Measurements from ENCODE around the gene BTBD2. TPM values are rescaled to one million over a fixed set of nuclear protein-coding genes. Genes with fewer than 3 reads are reported as not detected.
A peak's percentile ranks its signal among the peaks of the same experiment; 100 is the strongest.

Gene BTBD2
- total RNA-seq, 1 donor from 2014 or later: 57.3 TPM

DNA sequence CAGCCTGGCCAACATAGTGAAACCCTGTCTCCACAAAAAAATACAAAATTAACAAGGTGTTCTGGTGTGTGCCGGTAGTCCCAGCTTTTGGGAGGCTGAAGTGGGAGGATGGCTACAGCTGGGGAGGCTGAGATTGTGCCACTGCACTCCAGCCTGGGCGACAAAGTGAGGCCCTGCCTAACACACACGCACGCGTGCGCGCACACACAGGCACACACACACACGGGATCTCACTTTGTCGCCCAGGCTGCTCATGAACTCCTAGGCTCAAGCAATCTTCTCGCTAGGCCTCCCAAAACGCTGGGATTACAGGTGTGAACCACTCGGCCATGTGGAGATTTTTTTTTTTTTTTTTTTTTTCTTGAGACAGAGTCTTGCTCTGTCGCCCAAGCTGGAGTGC is 3.2 kb upstream of the BTBD2 start:
- Mint-ChIP-seq H3K27me3 (no peaks in the 10 kb centered on the region), H3K9me3 (no peaks in the 10 kb centered on the region), H3K36me3 (ENCODE audit: low read depth) (peaks cover 1% of the 10 kb centered on the region), H3K4me3 (no peak overlapping the region), H3K27ac (no peak overlapping the region), H3K4me1 (peaks cover 22% of the 10 kb centered on the region)
- no peak for ATAC-seq (ENCODE audit: low read depth)
- intact Hi-C loops (cut with micrococcal nuclease): loop anchor here (1.0 to 5.0 kb wide), 9 partner anchors 14 to 138 kb away; partner anchors contain the start of genes AP3D1, IZUMO4, MKNK2 and MOB3A
- TF ChIP-seq, protein P1, sequence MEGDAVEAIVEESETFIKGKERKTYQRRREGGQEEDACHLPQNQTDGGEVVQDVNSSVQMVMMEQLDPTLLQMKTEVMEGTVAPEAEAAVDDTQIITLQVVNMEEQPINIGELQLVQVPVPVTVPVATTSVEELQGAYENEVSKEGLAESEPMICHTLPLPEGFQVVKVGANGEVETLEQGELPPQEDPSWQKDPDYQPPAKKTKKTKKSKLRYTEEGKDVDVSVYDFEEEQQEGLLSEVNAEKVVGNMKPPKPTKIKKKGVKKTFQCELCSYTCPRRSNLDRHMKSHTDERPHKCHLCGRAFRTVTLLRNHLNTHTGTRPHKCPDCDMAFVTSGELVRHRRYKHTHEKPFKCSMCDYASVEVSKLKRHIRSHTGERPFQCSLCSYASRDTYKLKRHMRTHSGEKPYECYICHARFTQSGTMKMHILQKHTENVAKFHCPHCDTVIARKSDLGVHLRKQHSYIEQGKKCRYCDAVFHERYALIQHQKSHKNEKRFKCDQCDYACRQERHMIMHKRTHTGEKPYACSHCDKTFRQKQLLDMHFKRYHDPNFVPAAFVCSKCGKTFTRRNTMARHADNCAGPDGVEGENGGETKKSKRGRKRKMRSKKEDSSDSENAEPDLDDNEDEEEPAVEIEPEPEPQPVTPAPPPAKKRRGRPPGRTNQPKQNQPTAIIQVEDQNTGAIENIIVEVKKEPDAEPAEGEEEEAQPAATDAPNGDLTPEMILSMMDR (IDR thresholded peaks at IDR 0.05): no peak
- ChIA-PET POLR2A (interaction anchor here (0.6 to 1.9 kb wide), 17 partner anchors 9 to 219 kb away, joined by 3 to 15 read pairs (median 4); no protein-coding TSS in a partner anchor), CTCF (interaction anchor here (0.6 to 2.5 kb wide), 8 partner anchors 16 to 477 kb away, joined by 3 to 8 read pairs (median 4); partner anchors contain the start of gene AP3D1)
- DNase-seq: no peak

DNA sequence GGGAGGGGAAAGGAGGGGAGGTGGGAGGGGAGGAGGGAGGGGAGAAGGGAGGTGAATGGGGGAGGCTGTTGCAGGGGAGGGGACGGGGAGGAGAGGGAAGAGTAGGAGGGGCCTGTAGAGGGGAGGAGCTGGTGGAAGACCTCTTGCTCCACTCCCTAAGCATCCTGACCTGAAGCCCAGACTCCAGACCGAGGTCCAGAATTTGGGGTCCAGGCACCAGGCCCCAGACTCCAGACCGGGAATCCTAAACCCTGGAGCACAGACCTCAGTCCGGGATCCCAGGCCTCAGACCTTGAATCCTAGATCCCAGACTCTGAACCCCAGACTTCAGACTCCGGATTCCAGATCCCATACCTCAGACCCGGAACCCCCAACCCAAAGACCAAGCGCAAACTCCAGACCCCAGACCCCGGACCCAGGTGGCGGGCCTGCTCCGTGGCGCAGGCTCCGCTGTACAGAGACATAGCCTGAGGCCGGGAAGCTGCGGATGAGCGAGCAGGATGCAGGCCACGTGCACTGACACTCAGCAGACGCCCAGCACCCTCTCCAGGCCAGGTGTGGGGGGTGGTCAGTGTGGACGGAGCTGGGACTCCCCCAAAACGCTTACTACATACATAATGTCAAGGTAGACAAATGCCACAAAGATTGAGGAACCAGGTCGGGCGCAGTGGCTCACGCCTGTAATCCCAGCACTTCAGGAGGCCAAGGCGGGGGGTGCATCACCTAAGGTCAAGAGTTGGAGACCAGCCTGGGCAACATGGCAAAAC is 710 bp upstream of the BTBD2 start:
- H3K27ac Mint-ChIP-seq: peak overlapping the region; percentile 56
- TF ChIP-seq, protein P1 (IDR thresholded peaks at IDR 0.05): no peak
- no peak for DNase-seq
- intact Hi-C loops (cut with micrococcal nuclease): loop anchor here (5.0 kb wide), 1 partner anchor 89 kb away; no protein-coding TSS in a partner anchor
- H3K36me3 Mint-ChIP-seq (ENCODE audit: low read depth): peaks cover 12% of the 10 kb centered on the region
- H3K4me1 Mint-ChIP-seq: peaks cover 29% of the 10 kb centered on the region
- ChIA-PET CTCF (no interaction called here), POLR2A (interaction anchor here (0.5 to 2.5 kb wide), 16 partner anchors 12 to 840 kb away, joined by 3 to 26 read pairs (median 5); partner anchors contain the start of gene MKNK2)
- no peaks in the 10 kb centered on the region for H3K27me3 Mint-ChIP-seq
- peak; percentile 73 for ATAC-seq (ENCODE audit: low read depth)
- no peaks in the 10 kb centered on the region for H3K9me3 Mint-ChIP-seq
- H3K4me3 Mint-ChIP-seq: peak overlapping the region; percentile 60

DNA sequence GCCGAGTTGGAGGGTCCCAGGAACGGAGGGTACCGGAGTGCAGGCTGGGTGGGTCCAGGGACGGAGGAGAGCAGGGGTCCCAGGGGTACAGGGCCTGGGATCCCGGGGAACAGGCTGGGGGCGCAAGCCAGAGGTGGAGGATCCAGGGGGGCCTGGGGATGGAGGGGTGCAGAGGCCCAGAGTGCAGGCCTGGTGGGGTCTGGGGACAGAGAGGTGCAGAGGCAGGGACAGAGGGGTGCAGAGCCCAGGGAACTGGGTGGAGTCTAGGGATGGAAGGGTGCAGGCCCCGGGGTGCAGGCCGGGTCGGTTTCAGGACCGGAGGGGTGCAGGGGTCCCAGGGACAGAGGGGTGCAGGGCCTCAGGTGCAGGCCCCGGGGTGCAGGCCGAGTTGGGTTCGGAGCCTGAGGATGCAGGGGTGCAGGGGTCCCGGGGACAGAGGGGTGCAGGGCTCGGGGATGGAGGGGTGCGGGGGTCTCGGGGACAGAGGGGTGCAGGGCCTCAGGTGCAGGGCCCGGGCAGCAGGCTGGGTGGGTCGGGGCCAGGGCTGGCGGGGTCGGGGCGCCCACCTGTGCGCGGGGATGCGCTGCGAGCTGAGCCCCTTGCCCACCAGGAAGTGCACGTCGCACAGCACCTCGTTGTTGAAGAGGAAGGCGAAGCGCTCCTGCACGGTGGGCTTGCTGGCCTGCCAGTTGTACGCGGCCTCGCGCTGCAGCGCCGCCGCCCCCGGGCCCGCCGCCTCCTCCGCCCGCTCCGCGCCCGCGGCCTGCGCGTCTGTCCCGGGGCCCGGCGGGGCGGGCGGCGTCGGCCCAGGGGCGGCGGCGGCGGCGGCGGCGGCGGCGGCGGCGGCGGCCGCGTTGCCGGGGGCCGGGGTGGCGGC is 545 bp downstream of the BTBD2 start:
- DNase-seq (peak; percentile 46), ATAC-seq (ENCODE audit: low read depth) (peak; percentile 56)
- peak overlapping the region; percentile 63 for H3K4me3 Mint-ChIP-seq
- intact Hi-C loops (cut with micrococcal nuclease): loop anchor here (2.0 to 5.0 kb wide), 2 partner anchors 72 to 88 kb away; no protein-coding TSS in a partner anchor
- no peak overlapping the region for H3K27ac Mint-ChIP-seq
- peaks cover 30% of the 10 kb centered on the region for H3K4me1 Mint-ChIP-seq
- H3K9me3 Mint-ChIP-seq: no peaks in the 10 kb centered on the region
- CTCF ChIA-PET: no interaction called here
- H3K27me3 Mint-ChIP-seq: no peaks in the 10 kb centered on the region
- TF ChIP-seq, protein P1 (IDR thresholded peaks at IDR 0.05): no peak
- H3K36me3 Mint-ChIP-seq (ENCODE audit: low read depth): peaks cover 15% of the 10 kb centered on the region
- POLR2A ChIA-PET: interaction anchor here (0.6 to 2.5 kb wide), 2 partner anchors 75 to 644 kb away, joined by 8 to 10 read pairs; no protein-coding TSS in a partner anchor

DNA sequence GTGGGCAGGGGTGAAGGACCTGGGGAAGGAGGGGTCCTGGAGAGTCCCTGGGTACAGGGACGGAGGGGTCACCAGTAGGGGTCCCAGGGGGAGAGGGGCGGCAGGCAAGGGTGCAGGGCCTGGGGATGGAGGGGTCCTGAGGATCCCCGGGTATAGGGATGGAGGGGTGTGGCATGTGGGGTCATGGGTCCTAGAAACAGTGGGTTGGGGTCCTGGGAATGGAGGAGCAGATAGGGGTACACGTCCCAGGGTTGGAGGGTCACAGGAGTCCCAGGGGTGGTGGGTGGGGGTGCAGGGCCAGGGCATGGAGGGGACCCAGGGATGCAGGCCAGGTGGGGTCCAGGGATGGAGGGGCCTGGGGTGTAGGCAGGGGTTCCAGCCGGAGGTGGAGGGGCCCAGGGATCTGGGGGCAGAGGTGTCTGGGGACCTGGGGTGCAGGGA is 1.4 kb downstream of the BTBD2 start:
- DNase-seq: no peak
- Mint-ChIP-seq H3K36me3 (ENCODE audit: low read depth) (peaks cover 15% of the 10 kb centered on the region), H3K27ac (no peak overlapping the region), H3K27me3 (no peaks in the 10 kb centered on the region), H3K9me3 (no peaks in the 10 kb centered on the region), H3K4me3 (peak overlapping the region; percentile 63), H3K4me1 (peaks cover 26% of the 10 kb centered on the region)
- no peak for ATAC-seq (ENCODE audit: low read depth)
- TF ChIP-seq, protein P1 (IDR thresholded peaks at IDR 0.05): no peak
- POLR2A ChIA-PET: no interaction called here
- intact Hi-C loops (cut with micrococcal nuclease): loop anchor here (2.0 kb wide), 1 partner anchor 71 kb away; no protein-coding TSS in a partner anchor
- CTCF ChIA-PET: no interaction called here

All from activated B cell treated with CpG ODN at 0.5 μM for 24 hours (primary cell).